ENCODE measurements around the gene CEMIP.
A peak's percentile ranks its signal among the peaks of the same experiment; 100 is the strongest.

CEMIP gene

DNA sequence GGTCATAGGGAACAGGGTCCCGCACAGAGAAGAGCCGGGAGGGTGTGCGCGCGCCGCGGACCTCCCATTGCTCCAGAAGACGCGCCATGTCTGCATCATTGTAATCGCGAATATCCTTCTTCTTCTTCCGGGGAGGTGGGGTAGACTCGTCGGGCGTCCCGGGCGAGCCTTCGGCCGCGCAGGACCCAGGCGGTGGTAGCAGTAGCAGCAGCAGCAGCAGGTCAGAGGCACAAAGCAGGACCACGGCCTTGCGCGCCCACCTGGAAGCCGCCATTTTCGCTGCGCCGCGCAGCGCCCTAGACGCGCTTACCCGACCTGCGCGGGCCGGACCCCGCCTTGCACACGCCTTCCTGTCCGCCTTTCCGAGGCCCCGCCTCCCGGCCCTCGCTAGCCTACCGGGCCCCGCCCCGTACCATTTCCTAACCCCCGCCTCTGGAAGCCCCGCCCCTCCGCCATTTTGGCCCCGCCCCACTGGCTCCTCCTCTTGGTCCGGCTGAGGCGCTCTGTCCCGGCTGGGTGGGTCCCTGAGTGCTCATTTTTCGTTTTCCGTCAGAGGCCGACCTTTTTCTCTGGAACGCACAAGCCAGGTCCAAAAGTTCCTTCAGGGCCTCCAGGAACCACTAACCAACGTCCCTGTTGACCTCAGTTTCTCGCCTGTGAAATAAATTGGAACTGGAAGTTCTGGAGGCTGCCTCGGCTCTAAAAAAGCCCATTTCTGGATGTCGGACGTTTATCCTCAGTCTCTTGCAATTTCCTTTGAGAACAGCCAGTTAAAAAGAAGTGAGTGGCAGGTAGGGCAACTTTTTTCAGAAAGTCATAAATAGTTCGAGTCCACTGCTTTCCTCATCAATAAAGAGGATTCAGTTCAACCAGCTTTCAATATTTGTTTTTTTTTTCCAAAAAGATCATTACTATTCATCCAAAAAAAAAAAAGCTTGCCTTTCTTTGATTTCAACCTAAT lies 210.6 kb downstream of the CEMIP start, which contains the start of gene MESD:
TSS of gene MESD (minus strand) at position 302 of the 961 bp plus-strand sequence. CDS start at position 274, 28 bp downstream.
- DNase-seq: peak; percentile 95 to 97 (median 96)

DNA sequence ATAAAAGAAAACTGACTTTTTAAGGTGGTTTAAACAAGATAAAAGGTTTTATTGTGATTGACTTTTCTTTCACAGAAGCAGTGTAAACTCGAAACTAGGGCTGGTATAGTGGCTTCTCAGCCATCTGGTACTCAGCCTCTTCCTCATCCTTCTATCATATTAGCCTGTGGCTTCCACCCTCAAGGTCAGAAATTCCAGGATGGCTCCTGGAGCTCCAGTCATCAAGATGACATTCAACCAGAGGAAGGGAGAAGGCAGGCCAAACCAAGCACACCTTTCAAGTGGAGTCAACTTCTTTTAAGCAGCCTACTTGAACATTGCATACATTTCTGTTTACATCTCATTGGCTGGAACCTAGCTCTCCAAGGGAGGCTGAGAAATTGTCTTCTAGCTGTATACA lies 211.8 kb downstream of the CEMIP start:
- no peak for DNase-seq

DNA sequence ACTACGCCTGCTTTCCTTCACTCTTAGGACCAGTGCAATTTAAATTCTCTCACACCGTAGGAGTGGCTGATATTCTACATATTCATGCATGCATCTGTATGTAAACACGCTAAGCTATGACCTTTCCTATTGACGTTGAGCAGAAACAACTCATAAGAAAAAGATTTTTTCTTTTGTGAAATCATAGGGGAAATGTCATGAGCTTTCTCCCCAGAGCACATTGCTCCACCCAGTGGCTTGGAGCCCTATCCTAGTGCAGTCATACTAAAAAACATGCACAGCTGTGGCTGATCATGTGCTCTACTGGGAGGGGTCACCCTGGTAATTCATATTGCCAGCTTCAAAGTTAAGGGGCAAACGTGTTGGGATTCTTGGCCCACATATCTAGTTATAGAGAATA lies 212.3 kb downstream of the CEMIP start:
- DNase-seq: peak in 1 of 5 donors; percentile 47

DNA sequence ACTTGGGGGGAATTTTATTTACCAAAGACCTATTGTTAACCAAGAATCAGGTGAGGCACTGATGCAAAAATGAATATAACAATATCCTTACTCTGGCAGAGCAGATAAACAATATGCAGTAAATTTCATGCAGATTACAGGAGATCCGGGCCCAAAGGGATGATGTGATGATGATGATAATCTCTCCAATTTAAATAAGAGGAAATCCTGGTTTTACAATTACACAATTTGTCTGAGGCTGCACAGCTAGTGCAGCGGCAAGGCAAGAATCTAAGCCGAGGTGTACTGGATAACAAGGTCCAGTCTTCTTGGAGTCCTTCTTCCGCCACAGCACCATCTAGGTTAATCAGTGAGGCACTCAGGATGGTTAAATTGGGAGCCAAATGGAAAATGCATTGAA lies 212.8 kb downstream of the CEMIP start:
- no peak for DNase-seq

DNA sequence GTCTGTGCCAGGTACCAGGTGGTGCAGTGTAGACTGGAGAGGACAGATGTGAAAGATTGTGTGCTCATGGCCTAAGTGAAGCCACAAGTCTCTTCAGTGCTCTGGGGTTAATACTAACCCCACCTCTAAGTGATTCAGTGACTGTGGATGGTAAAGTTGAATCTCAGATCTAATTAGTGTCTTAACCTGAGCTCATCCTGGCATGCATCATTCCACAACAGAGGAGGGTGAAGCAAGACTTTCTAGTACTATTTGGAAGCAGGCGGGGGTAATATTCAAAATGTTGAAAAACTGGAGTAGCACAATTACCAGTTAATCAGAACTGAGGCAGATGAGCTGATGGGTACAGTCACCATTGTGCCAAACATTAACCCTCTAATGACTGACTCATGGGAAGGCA lies 213.3 kb downstream of the CEMIP start:
- no peak for DNase-seq

DNA sequence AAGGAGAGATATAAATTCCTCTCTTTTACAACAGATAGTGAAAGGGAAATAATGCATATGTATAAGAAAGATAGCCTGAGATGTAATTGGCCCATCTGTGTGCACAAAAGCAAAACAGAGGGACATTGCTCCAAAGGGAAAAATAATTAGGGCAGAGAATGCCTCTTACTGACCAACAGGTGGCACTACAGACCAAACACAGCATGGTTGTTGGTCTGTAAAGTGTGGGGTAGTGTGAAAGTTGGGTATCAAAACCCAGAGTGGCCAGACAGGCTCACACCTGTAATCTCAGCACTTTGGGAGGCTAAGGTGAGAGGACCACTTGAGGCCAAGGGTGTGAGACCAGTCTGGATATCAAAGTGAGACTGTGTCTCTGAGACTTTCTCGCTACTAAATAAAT lies 217.1 kb downstream of the CEMIP start:
- peak in 1 of 5 donors; percentile 59 for DNase-seq

DNA sequence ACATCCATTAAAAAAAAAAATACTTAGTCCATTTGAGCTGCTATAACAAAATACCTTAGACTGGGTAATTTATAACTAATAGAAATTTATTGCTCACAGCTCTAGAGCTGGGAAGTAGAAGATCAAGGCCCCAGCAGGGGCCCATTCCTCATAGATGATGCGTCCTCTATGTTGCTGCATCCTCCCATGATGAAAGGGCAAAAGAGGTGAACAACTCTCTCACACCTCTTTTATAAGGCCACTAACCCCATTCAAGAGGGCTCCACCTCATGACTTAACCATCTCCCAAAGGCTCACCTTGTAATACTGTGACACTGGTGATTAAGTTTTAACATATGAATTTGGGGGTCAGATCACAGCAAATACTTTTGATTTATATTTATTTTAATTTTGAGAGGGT lies 218.5 kb downstream of the CEMIP start:
- DNase-seq: no peak

DNA sequence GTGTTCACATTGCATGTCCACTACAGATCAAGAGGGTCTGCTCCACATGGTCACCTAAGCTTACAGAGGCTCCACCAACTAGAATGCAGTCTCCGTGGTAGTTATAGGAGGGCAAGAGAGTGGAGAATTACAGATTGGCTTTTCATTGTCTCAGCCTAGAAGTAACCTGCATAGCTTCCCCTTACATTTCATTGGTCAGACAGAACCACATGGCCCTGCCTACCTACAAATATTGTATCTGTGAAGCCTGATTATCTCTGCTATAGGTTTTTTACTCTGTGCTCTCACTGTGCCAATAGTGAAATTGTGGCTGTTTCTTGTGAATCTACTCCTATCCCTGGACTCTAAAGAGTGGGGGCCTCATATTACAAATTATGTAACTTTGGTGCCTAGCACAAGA lies 219.1 kb downstream of the CEMIP start:
- DNase-seq: no peak

DNA sequence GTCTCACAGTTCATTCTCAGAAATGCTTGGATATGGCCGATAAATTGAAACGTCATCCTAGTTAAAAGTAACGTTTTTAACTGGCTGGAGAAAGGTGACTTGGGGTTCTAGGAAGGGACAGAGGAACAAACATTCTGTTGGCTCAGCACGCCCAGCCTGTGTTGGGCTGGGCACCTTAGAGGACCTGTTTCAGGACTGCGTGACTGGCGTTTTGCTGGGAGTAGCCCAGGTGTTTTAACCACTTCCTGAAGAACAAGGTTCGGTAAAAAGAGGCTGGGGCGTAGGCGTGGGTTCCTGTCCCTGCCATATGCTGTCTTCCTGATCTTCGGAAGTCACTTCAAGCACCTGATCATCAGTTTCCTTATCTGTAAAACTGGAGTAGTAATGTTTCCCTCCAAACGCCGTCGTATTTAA lies 220.5 kb downstream of the CEMIP start:
- peak; percentile 32 to 83 (median 51) for DNase-seq

DNA sequence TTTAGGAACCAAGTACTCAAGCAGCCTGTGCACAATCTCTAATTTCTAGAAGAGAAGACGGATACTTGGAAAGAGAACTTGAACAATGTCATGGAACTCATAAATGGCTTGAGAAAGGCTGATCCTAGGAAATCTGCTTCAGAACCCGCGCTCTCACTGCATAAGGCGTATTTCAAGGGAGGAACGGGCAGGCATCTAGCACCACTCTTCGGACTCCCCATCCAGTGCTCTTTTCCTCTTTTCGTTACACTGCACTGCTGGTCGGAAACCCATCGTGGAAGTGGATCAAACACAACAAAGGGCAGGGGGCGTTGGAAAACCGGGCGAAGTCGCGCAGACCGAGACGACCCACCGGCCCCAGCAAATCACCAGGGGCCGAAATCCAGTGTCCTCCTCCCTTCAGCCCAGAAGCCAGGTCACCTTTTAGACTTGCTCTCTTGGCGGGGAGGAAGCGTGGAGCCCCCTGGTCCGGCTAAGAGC lies 221.0 kb downstream of the CEMIP start:
- DNase-seq: peak in 1 of 5 donors; percentile 44

DNA sequence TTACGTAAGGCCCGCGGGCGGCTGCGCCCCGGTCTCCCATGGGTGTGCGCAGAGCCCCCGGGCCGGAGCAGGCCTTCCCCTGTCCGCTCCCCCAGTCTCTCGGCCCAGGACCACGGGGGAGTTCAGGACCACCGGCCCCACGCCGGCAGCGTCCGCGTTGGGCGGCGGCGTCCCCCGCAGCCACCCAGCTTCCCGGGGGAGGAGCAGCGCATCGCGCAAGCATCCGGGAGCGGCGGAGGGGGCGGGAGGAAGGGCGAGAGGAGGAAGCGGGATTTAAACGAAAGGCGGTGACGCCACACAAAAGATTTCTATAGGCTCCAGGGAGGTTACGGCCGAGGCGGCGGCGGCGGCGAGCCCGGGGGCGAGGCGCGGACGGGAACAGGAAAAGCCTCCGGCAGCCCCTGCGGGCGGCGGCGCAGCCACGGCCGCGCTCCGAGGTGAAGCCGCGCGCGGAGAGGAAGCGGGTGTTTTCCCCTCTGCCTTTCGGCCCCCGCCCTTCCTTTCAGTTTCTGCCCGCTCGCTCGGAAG lies 221.5 kb downstream of the CEMIP start, which contains the start of gene TLNRD1:
TSS of gene TLNRD1 (plus strand) at position 300 of the 528 bp plus-strand sequence. CDS start 1,349 bp downstream, outside the sequence.
- DNase-seq: peak; percentile 61 to 96 (median 74)

Measured in T-helper 1 cell (primary cell).